OCI-M1 (cell line): Measurements from ENCODE around the gene ACVR1.
"Not testable (repeated sequence)": the region's sequence is repeated elsewhere in the genome, so short reads cannot be mapped to it uniquely, and the experiment has no call there.

Experiments used
- DNase-seq: peaks from one replicate; lab custom pipeline; 2025; lab: John Stamatoyannopoulos, UW

The ACVR1 gene

GRCh38 chr2:157894694-157895435, 18.7 kb upstream of the ACVR1 start:
- DNase-seq: no peak

GRCh38 chr2:157893611-157894010, 17.5 kb upstream of the ACVR1 start:
- DNase-seq: no peak

GRCh38 chr2:157891643-157892041, 15.5 kb upstream of the ACVR1 start:
- DNase-seq: no peak

DNA sequence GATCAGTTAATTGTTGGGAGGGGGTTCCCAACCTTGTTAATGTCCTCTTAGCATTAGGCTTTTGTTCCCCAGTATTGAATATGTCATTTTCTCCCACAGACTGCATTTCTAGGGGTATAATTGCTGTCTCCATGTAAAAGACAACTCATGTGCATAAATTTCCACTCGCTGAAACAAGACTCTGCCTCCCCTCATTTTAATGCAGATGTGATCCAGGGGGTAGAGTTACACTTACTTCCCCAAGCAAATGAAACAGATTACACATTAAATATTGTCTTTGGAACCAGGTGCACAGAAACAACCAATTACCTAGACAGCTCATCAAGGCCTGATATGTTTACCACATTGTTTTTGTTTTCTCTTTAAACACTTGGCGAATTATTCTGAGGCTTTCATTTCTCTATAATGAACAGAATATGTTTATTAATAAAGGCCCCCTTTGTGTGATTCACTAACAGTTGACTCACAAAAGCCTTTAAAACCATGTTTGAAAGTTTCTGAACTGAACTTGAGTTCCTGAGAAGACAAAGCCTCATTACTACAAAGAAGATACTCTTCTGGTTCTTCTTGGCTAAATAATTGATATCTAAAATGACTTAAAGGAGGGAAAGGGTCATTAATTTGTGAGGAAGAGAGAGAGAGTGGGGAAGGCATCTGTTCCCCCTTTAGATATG, 15.0 kb upstream of the ACVR1 start:
- DNase-seq: no peak

DNA sequence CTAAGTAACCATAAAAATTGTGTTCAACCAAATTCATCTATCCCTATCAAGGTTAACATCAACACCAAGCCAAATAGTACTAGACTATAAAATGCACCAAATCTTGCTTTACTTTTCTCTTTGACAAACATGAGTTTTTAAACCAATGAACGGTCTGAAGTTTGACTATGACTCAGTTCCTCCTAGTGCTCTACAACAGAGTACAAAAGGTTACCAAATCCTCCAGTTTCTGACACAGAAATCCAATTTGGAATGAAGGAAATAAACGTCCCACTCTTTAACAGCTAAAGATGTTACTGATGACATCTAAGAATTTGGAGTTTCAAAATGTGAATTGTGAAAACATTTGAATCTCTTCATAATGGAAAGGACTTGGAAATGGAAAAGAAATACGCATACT, 11.8 kb upstream of the ACVR1 start:
- no peak for DNase-seq

- DNase-seq: not testable (repeated sequence)
Measured at GRCh38 chr2:157884533-157884932, 8.4 kb upstream of the ACVR1 start.

GRCh38 chr2:157880927-157881326, 4.8 kb upstream of the ACVR1 start:
- DNase-seq: no peak

GRCh38 chr2:157877761-157878400, 1.8 kb upstream of the ACVR1 start:
- no peak for DNase-seq

DNA sequence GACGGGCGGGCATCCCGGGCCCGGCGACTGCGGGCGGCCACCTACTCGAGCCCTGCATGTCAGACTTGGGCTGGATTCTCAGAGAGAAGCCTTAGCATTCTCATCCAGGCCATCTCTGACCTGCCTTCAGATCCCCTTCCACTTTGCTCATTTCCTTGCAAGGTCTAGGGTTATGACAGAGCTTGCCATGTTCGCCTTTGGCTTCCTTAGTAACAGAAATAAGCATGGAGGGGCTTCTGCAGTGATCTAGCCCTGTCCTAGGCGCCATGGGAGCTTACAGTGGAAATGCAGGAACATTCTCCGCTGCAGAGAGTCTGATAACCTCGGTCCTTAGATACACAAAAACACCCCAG, 632 bp upstream of the ACVR1 start:
- no peak for DNase-seq

GRCh38 chr2:157875641-157876065, 477 bp downstream of the ACVR1 start:
- no peak for DNase-seq

- DNase-seq: peak; percentile 68
Measured at GRCh38 chr2:157874997-157875640, 1.0 kb downstream of the ACVR1 start.

- no peak for DNase-seq
Measured at GRCh38 chr2:157874348-157874747, 1.8 kb downstream of the ACVR1 start.

DNA sequence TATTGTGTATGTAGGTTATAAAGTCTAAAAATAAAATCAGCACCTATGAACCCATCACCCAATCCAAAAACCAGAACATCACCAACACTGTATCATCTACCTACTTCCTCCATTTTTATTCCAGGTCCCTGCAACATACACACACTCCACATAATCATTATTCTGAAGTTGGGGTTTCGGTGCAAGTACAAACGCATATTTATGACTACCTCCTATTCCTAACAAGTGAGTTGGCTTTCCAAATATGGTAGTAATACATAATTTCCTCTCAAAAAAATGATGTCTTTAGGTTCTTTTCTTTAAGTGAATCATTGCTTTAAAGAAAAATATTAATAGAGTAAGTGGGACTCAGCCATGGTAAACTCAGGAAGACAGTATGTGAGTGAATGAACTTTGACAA, 3.3 kb downstream of the ACVR1 start:
- no peak for DNase-seq

DNA sequence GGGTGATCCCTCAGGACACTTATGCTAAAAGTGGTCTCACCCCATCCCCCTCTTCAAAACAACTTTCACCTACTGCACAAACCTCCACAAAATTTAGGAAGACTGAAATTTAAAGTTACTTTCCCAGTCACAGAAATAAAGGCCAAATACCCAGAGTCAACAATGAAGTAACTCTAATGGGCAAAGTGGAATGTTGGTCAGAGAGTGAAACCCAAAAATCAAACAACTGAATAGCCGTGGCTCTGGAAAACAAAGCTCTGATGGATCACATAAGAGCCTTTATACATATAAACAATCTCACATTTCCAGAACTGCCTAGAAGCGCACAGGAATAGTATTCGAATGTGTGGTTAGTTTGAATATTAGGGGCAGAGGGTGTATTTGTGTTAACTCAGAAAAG, 4.7 kb downstream of the ACVR1 start:
- no peak for DNase-seq

DNA sequence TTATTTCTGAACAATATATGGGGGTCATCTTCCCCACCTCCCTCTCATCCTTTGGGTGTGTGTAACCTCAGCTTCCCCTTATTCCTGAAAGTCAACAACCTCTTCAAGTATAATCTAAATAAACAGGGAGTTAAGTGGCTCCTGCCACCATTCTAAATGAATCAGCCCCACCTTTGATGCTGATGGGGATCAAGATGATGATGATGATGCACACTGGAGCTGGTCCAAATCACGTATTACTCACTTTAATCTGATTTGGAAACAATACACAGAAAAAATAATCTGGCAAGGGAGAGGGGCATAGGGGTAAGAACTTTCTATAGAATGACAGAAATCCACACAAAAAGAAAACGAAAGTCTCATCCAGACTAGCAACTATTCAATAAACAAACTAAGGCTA, 7.1 kb downstream of the ACVR1 start:
- DNase-seq: no peak

GRCh38 chr2:157867703-157868102, 8.4 kb downstream of the ACVR1 start:
- DNase-seq: no peak

DNA sequence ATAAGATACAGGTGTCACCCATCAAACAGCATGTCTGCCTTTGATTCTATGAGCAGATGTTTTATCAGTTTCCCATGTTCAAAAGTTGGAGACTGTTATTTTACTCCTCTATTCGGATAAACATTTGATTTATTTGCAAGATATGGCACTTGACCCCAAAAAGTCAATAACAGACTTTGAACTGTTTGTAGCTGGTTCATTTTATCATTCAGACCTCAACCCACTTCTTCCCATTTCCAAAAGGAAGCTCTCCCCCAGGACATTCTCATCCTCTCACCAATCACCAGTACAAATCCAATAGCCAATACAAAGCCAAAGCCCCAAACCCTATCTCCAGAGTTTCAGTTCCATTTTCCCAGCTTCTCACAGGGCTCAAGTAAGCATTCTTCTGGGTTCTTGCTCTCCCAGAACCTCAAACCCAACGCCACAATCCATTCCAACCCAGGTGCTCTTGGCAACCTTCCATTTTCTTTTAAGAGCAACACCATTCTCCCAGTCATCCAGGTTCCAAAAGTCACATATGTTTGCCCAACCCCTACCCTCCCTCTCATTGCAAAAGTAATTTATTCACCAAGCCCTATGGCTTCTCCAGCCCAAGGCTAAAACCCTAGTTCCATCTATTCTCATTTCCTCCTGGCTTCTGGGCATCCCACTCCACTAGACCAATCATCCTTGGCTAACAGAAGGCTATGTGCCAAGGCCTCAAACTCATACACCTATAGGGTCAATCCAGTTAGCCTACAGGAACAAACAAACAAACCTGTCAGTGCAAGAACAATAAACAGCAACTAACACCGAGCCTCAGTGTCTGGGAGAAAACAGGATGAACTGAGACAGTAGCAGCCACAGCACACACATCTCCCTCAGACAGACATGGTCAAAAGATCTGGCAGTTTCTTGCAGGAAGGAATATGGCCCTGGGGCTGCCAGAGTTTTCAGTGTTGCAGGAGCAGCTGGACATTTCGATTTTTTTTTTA, 9.2 kb downstream of the ACVR1 start:
- no peak for DNase-seq

GRCh38 chr2:157866202-157866601, 9.9 kb downstream of the ACVR1 start:
- DNase-seq: no peak

- DNase-seq: no peak
Measured at GRCh38 chr2:157864857-157865430, 11.2 kb downstream of the ACVR1 start.

- no peak for DNase-seq
Measured at GRCh38 chr2:157858846-157859245, 17.3 kb downstream of the ACVR1 start.

- no peak for DNase-seq
Measured at GRCh38 chr2:157857881-157858280, 18.2 kb downstream of the ACVR1 start.
